Activated T-cell treated with anti-CD3 and anti-CD28 coated beads for 4 hours (primary cell): ENCODE measurements around the gene PCSK1N.
"Not testable (repeated sequence)": the region's sequence is repeated elsewhere in the genome, so short reads cannot be mapped to it uniquely, and the experiment has no call there.

Source experiments
- DNase-seq: peaks from one replicate; pipeline ENCODE4 v3.0.0-alpha.2; 2020

PCSK1N gene, protein sequence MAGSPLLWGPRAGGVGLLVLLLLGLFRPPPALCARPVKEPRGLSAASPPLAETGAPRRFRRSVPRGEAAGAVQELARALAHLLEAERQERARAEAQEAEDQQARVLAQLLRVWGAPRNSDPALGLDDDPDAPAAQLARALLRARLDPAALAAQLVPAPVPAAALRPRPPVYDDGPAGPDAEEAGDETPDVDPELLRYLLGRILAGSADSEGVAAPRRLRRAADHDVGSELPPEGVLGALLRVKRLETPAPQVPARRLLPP

DNA sequence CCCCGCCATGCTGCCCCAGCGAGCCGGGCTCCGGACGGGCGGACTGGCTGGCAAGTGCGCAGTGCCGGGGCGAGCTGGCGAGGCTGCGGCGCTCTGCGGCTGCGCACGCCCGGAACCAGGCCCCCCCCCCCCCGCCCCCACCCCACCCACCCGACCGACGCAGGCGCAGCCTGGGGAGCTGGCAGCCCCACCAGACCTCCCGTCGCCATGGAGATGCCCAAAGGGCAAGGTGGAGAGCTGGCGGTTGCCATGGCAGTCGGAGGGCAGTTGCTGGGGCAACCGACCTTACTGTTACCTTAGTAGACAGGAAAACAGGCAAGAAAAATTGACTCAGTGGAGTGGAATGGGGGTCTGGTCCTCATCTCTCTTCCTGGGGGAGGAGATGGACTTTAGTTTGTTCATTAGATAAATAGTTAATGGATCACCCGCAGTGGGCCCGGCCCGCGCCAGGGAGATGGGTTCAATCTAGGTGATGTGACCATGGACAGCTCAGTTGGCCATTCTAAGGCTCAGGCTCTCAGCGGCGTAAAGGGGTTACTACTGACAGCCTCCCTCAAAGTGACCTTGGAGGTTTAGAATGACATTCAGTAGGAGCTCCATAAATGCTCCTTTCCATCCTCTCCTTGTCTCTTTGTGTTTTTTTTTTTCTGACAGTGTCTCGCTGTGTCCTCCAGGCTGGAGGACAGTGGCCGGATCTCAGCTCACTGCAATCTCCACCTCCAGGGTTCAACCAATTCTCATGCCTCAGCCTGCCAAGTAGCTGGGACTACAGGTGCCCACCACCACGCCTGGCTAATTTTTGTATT, at the start of gene PCSK1N:
TSS of gene PCSK1N (minus strand) at position 87 of the 806 bp plus-strand sequence. CDS start at position 9, 78 bp downstream.
- no peak for DNase-seq

DNA sequence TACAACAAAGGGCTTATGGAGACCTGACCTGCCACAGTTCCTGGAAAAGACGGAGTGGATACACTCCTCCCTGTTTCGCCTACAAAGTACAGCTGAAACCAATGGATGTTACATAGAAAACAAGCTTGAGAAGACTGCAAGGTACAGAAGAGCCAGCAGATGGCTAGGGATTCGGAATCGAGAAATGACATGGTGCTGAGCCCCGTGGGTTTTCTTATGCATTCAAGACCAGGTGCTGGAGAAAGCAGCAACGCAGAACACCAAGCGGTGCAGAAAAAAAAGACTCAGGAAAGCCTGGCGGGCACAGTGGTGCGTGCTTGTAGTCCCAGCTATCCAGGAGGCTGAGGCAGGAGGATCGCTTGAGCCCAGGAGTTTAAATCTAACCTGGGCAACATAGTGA, 48.3 kb upstream of the PCSK1N start:
- no peak for DNase-seq

DNA sequence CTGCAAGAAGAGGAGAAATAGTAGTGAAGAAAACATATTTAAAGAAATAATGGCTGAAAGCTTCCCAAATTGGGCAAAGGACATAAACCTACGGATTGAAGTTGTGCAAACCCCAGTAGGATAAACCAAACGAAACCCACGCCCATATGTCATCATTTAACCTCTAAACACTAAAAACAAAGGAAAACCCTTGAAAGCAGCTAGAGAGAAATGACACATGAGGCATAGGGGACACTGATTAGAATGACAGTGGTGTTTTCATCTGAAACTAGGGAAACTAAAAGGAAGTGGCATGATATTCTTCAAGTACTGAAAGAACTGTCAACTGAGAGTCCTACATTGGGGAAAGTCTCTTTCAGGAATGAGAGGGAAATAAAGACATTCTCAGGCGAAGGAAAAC, 41.5 kb upstream of the PCSK1N start:
- DNase-seq: not testable (repeated sequence)

DNA sequence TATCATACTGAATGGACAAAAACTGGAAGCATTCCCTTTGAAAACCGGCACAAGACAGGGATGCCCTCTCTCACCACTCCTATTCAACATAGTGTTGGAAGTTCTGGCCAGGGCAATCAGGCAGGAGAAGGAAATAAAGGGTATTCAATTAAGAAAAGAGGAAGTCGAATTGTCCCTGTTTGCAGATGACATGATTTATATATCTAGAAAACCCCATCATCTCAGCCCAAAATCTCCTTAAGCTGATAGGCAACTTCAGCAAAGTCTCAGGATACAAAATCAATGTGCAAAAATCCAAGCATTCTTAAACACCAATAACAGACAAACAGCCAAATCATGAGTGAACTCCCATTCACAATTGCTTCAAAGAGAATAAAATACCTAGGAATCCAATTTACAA, 36.6 kb upstream of the PCSK1N start:
- DNase-seq: not testable (repeated sequence)

DNA sequence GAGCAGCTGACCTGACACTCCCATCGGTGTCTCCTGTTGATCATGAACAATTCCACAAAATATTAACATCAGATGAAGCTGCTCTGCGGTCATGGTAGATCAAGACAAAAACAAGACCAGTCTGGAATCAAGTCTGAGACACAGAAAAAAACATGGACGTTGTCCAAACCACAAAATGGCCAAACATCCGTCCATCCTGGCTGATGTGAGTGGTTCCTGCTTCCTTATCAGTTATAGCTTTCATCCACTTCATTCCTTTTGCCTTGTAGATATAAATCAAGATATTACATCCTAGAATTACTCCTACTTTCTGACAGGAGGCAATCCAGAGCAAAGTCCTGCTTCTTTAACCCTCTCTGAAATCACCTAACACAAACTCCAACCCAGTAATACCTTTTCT, 28.8 kb upstream of the PCSK1N start:
- no peak for DNase-seq

DNA sequence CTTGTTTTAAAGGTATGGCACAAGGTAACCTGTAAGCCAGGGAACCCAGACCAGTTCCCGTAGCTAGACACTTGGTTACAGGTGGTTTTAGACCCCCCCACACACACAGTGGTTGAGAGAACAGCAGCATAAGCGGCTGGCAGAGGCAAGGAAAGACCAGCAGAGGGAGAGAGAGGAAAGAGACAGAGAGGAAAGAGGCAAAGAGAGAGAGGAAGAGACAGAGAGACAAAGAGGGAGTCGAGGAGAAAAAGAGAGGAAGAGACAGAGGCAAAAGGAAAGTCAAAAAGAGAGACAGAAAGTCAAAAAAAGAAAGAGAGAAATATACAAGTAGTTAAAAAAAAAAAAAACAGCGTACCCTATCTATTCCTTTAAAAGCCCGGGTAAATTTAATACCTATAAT, 19.5 kb upstream of the PCSK1N start:
- DNase-seq: no peak

DNA sequence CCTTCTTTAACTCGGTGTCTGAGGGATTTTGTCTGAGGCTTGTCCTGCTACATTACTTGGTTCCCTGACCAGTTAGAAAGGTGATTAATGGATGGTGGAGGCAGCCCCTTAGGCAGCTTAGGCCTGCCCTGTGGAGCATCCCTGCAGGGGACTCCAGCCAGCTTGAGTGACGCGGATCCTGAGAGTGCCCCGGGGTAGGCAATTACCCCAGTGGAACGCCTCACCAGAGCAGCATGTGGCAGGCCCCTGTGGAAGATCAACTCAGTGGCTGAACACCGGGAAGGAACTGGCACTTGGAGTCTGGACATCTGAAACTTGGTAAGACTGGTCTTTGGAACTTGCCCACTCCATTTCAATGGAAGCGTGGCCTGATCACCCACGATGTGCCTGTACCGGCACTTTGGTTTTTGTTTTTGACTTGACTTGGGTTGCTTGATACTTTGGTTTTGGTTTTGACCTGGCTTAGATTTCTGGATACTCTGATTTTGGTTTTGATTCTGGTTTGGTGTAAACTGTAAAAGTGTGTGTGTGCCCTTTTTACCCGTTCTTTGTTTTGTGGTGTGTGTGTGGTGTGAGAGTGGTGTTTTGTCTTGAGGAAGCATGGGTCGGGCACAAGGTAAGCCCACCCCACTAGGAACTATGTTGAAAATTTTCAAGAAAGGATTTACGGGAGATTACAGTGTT, 18.9 kb upstream of the PCSK1N start:
- not testable (repeated sequence) for DNase-seq

DNA sequence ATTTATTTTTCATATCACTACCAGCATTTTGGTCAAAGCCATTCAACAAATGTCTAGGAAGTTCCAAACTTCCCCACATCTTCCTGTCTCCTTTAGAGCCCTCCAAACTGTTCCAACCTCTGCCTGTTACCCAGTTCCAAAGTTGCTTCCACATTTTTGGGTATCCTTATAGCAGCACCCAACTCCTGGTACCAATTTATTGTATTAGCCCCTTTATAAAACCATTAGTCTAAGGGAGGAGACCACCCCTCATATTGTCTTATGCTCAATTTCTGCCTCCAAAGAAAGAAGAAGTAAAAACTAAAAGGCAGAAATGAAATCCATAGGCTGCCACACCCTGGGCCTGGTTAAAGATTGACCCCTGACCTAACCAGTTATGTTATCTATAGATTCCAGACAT, 18.1 kb upstream of the PCSK1N start:
- not testable (repeated sequence) for DNase-seq

DNA sequence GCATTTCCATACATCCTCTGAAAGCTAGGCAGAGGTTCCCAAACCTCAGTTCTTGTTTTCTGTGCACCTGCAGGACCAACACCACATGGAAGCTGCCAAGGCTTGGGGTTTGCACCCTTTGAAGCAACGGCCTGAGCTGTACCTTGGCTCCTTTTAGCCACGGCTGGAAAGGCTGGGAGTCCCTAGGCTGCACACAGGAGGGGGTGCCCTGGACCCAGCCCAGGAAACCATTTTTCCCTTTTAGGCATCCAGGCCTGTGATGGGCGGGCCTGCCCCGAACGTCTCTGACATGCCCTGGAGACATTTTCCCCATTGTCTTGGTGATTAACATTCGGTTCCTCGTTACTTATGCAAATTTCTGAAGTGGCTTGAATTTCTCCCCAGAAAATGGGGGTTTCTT, 17.4 kb upstream of the PCSK1N start:
- DNase-seq: no peak

DNA sequence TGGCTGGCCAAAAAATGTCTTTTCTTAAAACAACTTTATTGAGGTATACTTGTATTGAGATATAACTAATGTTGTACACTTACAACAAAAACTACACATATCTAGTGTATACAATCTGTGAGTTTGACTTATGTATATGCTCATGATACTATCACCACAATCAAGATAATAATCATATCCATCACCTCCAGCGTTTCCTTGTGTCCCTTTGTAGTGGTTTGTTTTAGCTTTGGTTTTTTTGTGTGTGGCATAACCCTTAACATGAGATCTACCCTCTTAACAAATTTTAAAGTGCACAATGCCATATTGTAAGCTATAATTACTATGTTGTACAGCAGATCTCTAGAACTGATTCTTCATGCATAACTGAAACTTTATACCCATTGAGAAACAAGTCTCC, 13.4 kb upstream of the PCSK1N start:
- DNase-seq: no peak

DNA sequence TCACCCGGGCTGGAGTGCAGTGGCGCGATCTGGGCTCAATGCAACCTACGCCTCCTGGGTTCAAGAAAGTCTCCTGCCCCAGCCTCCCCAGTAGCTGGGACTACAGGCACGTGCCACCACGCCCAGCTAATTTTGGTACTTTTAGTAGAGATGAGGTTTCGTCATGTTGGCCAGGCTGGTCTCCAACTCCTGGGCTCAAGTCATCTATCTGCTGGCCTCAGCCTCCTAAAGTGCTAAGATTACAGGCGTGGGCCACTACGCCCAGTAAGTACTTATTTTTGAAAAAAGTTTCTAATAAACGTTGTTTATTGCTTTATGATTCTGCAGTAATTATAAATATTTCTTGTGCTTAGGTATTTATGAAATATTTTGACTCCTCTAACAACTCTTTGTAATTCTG, 4.3 kb upstream of the PCSK1N start:
- DNase-seq: no peak

DNA sequence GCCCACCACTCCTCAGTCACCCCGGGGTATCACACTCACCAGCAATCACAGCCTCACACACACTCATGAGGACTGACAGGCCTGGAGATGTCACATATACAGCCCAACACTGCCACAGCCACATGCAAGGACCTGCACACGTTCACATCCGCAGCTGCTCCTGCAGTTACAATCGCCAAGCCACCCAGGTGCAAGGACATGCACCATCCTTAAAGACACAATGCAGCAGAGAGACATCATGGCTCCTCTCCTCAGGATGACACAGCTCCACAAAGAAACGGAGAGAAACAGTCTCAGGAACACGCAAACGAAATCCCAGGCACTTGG, 1.1 kb downstream of the PCSK1N start:
- no peak for DNase-seq

DNA sequence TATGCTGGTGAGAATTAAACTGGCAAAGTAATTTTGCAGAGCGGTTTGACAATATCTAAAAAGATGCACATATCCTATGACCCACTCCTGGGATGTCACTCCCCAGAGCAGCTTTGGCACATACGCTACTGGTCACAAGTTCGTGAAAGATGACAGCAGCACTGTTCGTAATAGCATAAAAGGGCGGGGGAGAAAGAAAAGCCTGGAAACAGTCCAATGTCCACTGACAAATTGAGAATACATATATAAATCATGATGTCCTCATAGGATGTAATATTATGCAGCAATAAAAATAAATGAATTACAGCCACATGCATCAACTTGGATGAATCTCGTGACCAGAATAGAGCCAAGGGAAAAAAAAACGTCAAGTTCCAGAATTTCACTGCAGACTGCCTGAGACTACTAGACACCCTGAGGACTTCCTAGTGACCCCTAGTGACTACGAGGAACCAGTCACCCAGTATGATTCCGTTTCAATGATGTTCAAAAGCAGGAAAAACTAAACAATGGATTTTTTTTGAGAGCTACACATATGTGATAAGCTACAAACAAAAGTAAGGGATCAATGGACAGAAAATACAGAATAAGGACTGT, 1.8 kb downstream of the PCSK1N start:
- DNase-seq: no peak

DNA sequence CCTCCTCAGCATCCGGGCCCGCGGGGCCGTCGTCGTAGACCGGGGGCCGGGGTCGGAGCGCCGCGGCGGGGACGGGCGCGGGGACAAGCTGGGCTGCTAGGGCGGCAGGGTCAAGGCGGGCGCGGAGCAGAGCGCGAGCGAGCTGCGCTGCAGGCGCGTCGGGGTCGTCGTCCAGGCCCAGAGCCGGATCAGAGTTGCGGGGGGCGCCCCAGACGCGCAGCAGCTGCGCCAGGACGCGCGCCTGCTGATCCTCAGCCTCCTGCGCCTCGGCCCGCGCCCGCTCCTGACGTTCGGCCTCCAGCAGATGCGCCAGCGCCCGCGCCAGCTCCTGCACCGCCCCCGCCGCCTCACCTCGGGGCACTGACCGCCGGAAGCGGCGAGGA, 3.5 kb downstream of the PCSK1N start:
- no peak for DNase-seq

DNA sequence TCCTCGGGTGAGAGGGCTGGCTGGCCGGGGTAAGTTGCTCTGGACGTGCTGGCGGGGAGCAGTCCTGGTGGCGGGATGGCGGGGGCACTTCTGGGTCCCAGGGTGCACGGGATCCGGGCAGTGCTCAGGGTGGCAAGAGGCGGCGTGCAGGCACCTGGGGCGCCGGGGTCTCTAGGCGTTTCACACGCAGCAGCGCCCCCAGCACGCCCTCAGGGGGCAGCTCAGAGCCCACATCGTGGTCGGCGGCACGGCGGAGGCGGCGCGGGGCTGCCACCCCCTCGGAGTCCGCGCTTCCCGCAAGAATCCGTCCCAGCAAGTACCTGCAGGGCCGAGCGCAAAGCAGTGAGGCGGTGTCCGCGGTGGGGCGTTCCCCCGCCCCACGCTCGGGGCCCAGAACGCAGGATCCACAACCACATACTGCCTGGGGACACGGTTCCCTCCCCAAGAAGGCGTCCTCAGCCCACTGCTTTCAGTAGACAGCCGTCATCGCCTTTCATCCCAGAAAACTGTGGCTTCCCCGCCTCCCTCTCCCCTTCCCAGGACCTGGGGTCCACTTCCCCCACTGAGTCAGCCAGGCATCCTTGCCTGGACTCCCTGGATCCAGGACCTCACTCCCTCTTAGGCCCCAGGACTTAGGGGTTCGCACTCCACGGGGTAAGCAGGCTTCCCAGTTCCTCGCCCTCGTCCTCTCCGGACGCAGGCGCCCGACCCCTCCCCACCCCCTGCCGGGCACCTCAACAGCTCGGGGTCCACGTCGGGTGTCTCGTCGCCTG, 4.1 kb downstream of the PCSK1N start:
- no peak for DNase-seq

DNA sequence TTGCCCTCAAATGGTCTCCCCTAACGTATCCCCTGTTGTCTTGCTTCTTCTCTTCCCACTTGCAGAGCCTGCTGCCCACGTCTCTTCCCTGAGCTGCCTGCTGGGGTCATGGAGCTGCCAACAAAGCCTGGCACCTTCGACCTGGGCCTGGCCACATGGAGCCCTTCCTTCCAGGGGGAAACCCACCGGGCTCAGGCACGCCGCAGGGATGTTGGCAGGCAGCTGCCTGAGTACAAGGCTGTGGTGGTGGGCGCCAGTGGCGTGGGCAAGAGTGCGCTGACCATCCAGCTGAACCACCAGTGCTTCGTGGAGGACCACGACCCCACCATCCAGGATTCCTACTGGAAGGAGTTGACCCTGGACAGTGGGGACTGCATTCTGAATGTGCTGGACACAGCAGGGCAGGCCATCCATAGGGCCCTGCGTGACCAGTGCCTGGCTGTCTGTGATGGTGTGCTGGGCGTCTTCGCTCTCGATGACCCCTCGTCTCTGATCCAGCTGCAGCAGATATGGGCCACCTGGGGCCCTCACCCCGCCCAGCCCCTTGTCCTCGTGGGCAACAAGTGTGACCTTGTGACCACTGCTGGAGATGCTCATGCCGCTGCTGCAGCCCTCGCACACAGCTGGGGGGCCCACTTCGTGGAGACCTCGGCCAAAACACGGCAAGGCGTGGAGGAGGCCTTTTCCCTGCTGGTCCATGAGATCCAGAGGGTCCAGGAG, 6.2 kb downstream of the PCSK1N start:
- DNase-seq: no peak

DNA sequence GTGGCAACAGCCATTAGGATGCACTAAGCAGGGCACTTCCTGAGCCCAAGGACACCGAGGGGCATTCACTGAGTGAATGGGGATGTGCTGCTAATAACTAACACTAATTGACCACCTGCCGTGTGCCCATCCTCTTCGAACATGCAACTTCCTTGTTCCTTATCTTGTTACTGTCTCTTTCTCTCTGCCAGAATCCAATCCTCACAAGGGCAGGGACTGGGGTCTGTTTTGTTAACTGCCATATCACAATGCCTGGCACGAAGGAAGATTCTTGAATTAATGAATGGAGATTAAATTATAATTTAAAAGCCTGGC, 7.8 kb downstream of the PCSK1N start:
- DNase-seq: no peak

DNA sequence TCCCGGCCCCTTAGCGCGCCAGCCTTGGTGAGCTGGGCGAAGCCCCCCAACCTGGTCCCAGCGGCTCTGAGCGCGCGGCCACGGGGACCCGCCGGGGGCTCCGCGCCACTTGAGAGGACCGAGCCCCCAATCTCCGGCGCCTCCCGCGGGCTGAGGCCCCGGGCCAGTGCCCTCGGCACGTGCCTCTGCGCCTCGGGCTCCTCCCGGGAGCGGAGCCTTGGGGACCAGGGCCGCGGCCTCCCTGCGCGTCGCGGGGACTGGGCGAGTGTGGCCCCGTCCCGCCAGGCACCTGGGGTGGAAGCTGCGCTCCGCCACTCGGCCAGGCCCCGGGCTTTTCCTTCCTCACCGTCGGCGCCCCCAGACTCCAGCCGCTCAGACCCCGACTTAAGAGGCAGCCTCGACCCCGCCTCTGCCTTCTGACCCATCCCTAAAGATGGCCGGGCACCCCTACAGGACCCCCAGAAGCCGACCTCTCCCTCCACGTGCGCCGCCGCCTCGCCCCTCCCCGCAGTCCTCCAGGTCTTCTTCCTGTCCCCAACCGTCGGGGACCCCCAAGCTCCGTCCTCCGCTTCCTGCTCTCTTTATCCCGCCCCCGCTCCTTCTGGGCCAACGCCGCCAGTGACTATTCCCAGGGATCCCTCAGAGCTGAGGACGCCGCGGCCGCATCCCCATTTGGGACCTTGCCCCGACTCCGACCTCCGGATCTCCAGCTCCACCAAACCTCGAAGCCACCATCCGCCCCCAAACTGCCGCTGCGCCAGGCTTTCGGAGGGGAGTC, 8.3 kb downstream of the PCSK1N start:
- no peak for DNase-seq

DNA sequence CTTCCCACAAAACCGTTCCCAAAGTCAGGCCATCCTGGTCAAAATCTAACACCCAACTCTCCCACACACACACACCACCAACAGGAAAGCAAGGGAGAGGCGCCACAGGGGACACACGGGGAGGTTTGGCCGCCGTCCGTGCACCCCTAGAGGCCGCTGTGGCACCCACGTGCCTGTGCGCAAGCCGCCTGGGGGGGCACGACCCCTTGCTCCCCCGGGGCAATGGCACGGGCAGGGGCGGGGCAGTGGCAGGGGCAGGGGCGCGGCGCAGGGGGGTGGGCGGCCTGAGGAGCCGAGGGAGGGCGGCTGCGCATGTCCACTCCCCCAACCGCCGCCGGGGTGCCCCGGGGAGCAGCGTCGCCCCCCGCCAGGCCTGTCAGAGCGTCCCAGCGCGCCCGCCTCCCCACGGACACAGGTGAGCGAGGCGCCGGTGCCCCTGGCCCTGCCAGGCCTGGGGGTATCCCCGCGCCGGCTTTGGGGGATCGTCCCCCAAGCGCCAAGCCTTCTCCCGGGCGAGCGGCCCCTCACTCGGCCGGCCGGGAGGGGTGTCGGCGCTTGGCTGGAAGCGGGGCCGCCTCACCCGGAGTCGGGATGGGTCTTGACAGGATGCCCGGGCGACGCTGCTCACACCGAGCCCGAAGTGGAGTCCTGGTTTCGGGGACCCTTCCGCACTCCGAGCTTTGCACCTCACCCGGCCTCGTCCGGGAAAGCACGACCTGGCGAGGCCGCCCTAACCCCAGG, 9.1 kb downstream of the PCSK1N start, which contains the start of gene ERAS:
TSS of gene ERAS (plus strand) at position 379 of the 741 bp plus-strand sequence. CDS start 2,611 bp downstream, outside the sequence.
- no peak for DNase-seq

DNA sequence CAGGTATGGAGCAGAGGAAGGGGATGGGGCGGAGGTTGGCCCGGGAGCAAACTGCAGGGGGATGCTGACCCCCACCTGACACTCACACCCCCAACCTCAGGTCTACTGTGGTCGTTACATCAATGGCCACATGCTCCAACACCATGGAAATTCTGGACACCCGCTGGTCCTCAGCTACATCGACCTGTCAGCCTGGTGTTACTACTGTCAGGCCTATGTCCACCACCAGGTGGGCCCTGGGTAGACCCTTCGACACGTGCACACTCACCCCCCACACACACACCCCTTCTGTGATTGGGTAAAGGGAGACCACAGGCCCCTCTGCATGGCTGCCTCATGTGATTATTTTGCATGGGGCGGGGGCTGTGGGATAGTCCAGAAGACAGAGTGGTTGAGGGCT, 11.3 kb downstream of the PCSK1N start:
- DNase-seq: no peak

DNA sequence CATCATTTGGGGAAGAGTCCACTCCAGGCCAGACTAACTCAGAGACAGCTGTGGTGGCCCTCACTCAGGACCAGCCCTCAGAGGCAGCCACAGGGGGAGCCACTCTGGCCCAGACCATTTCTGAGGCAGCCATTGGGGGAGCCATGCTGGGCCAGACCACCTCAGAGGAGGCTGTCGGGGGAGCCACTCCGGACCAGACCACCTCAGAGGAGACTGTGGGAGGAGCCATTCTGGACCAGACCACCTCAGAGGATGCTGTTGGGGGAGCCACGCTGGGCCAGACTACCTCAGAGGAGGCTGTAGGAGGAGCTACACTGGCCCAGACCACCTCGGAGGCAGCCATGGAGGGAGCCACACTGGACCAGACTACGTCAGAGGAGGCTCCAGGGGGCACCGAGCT, 12.4 kb downstream of the PCSK1N start:
- DNase-seq: no peak
